Measurements from ENCODE around the gene LMBRD1.
"Not testable (repeated sequence)": the region's sequence is repeated elsewhere in the genome, so short reads cannot be mapped to it uniquely, and the experiment has no call there.

LMBRD1 gene

GRCh38 chr6:69792292-69792691, 4.5 kb downstream of the LMBRD1 start:
- no peak overlapping the region for H3K27ac ChIP-seq (ENCODE audit: low read depth, low read length)
- no peak overlapping the region for H3K4me3 ChIP-seq (ENCODE audit: low read length)
- H3K27me3 ChIP-seq (ENCODE audit: control insufficient read depth, insufficient read depth, low read length), result no peaks in the 10 kb centered on the region
- no peaks in the 10 kb centered on the region for H3K4me1 ChIP-seq (ENCODE audit: control insufficient read depth, insufficient read depth, low read length)
- H3K9ac ChIP-seq (ENCODE audit: low read length), result no peak overlapping the region
- no peaks in the 10 kb centered on the region for H3K36me3 ChIP-seq (ENCODE audit: control insufficient read depth, insufficient read depth, low read length)

- no peak overlapping the region for H3K4me3 ChIP-seq (ENCODE audit: low read length)
- no peak overlapping the region for H3K9ac ChIP-seq (ENCODE audit: low read length)
- peak overlapping the region; percentile 40 for H3K27ac ChIP-seq (ENCODE audit: low read depth, low read length)
- H3K27me3 ChIP-seq (ENCODE audit: control insufficient read depth, insufficient read depth, low read length), result no peaks in the 10 kb centered on the region
- H3K36me3 ChIP-seq (ENCODE audit: control insufficient read depth, insufficient read depth, low read length), result no peaks in the 10 kb centered on the region
- no peaks in the 10 kb centered on the region for H3K4me1 ChIP-seq (ENCODE audit: control insufficient read depth, insufficient read depth, low read length)
These were observed 5.7 kb downstream of the LMBRD1 start for GRCh38 chr6:69791065-69791471.

- Histone ChIP-seq H3K27ac (ENCODE audit: low read depth, low read length) (peak overlapping the region; percentile 40), H3K27me3 (ENCODE audit: control insufficient read depth, insufficient read depth, low read length) (no peaks in the 10 kb centered on the region), H3K36me3 (ENCODE audit: control insufficient read depth, insufficient read depth, low read length) (no peaks in the 10 kb centered on the region), H3K9ac (ENCODE audit: low read length) (no peak overlapping the region), H3K4me1 (ENCODE audit: control insufficient read depth, insufficient read depth, low read length) (no peaks in the 10 kb centered on the region), H3K4me3 (ENCODE audit: low read length) (no peak overlapping the region)
These were observed 6.2 kb downstream of the LMBRD1 start for GRCh38 chr6:69790629-69791028.

- Histone ChIP-seq H3K36me3 (ENCODE audit: control insufficient read depth, insufficient read depth, low read length) (no peaks in the 10 kb centered on the region), H3K27ac (ENCODE audit: low read depth, low read length) (no peak overlapping the region), H3K4me1 (ENCODE audit: control insufficient read depth, insufficient read depth, low read length) (no peaks in the 10 kb centered on the region), H3K27me3 (ENCODE audit: control insufficient read depth, insufficient read depth, low read length) (no peaks in the 10 kb centered on the region), H3K4me3 (ENCODE audit: low read length) (no peak overlapping the region), H3K9ac (ENCODE audit: low read length) (no peak overlapping the region)
These were observed 7.2 kb downstream of the LMBRD1 start for GRCh38 chr6:69789578-69789977.

- H3K27me3 ChIP-seq (ENCODE audit: control insufficient read depth, insufficient read depth, low read length); H3K4me3 ChIP-seq (ENCODE audit: low read length); H3K4me1 ChIP-seq (ENCODE audit: control insufficient read depth, insufficient read depth, low read length); H3K27ac ChIP-seq (ENCODE audit: low read depth, low read length); H3K36me3 ChIP-seq (ENCODE audit: control insufficient read depth, insufficient read depth, low read length); H3K9ac ChIP-seq (ENCODE audit: low read length): not testable (repeated sequence)
These were observed 9.4 kb downstream of the LMBRD1 start for GRCh38 chr6:69787436-69787835.

- H3K4me3 ChIP-seq (ENCODE audit: low read length), result no peak overlapping the region
- H3K4me1 ChIP-seq (ENCODE audit: control insufficient read depth, insufficient read depth, low read length), result peaks cover 2% of the 10 kb centered on the region
- H3K36me3 ChIP-seq (ENCODE audit: control insufficient read depth, insufficient read depth, low read length), result peaks cover 4% of the 10 kb centered on the region
- no peak overlapping the region for H3K27ac ChIP-seq (ENCODE audit: low read depth, low read length)
- no peaks in the 10 kb centered on the region for H3K27me3 ChIP-seq (ENCODE audit: control insufficient read depth, insufficient read depth, low read length)
- no peak overlapping the region for H3K9ac ChIP-seq (ENCODE audit: low read length)
These were observed 11.1 kb downstream of the LMBRD1 start for GRCh38 chr6:69785697-69786096.

GRCh38 chr6:69784595-69785377, 12.0 kb downstream of the LMBRD1 start:
- no peaks in the 10 kb centered on the region for H3K27me3 ChIP-seq (ENCODE audit: control insufficient read depth, insufficient read depth, low read length)
- no peak overlapping the region for H3K9ac ChIP-seq (ENCODE audit: low read length)
- H3K27ac ChIP-seq (ENCODE audit: low read depth, low read length), result no peak overlapping the region
- H3K4me1 ChIP-seq (ENCODE audit: control insufficient read depth, insufficient read depth, low read length), result peaks cover 2% of the 10 kb centered on the region
- H3K36me3 ChIP-seq (ENCODE audit: control insufficient read depth, insufficient read depth, low read length), result peaks cover 4% of the 10 kb centered on the region
- no peak overlapping the region for H3K4me3 ChIP-seq (ENCODE audit: low read length)

DNA sequence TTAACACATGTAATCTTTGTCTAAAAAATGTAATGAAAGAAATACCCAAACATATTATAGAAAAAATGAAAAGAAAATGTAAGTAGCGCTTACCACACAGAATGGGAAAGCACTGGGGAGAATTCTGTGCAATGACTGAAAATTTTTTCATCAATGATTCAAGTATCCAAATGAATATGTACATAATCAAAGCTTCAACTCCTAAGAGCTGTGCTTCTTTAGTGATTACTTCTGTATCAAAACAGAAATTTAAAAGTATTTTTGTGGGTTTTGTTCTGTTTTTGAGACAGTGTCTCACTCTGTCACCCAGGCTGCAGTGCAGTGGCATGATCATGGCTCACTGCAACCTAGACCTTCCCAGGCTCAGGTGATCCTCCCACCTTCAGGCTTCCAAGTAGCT, 13.7 kb downstream of the LMBRD1 start:
- H3K9ac ChIP-seq (ENCODE audit: low read length), result no peak overlapping the region
- H3K36me3 ChIP-seq (ENCODE audit: control insufficient read depth, insufficient read depth, low read length), result peaks cover 4% of the 10 kb centered on the region
- no peak overlapping the region for H3K4me3 ChIP-seq (ENCODE audit: low read length)
- H3K27ac ChIP-seq (ENCODE audit: low read depth, low read length), result no peak overlapping the region
- H3K27me3 ChIP-seq (ENCODE audit: control insufficient read depth, insufficient read depth, low read length), result no peaks in the 10 kb centered on the region
- peaks cover 2% of the 10 kb centered on the region for H3K4me1 ChIP-seq (ENCODE audit: control insufficient read depth, insufficient read depth, low read length)

- H3K9ac ChIP-seq (ENCODE audit: low read length), result no peak overlapping the region
These were observed 16.1 kb downstream of the LMBRD1 start for GRCh38 chr6:69780585-69781178.

GRCh38 chr6:69775941-69776340, 20.9 kb downstream of the LMBRD1 start:
- H3K27me3 ChIP-seq (ENCODE audit: control insufficient read depth, insufficient read depth, low read length), result no peaks in the 10 kb centered on the region
- no peaks in the 10 kb centered on the region for H3K36me3 ChIP-seq (ENCODE audit: control insufficient read depth, insufficient read depth, low read length)
- H3K9ac ChIP-seq (ENCODE audit: low read length), result no peak overlapping the region
- no peaks in the 10 kb centered on the region for H3K4me1 ChIP-seq (ENCODE audit: control insufficient read depth, insufficient read depth, low read length)
- no peak overlapping the region for H3K4me3 ChIP-seq (ENCODE audit: low read length)
- no peak overlapping the region for H3K27ac ChIP-seq (ENCODE audit: low read depth, low read length)

More at GRCh38 chr6:69780585-69781178, 16.1 kb downstream of the LMBRD1 start:
- Histone ChIP-seq H3K27me3 (ENCODE audit: control insufficient read depth, insufficient read depth, low read length) (no peaks in the 10 kb centered on the region), H3K36me3 (ENCODE audit: control insufficient read depth, insufficient read depth, low read length) (peaks cover 4% of the 10 kb centered on the region), H3K4me3 (ENCODE audit: low read length) (no peak overlapping the region), H3K27ac (ENCODE audit: low read depth, low read length) (no peak overlapping the region), H3K4me1 (ENCODE audit: control insufficient read depth, insufficient read depth, low read length) (peaks cover 2% of the 10 kb centered on the region)

GRCh38 chr6:69775585-69775849, 21.3 kb downstream of the LMBRD1 start:
- Histone ChIP-seq H3K4me3 (ENCODE audit: low read length) (no peak overlapping the region), H3K4me1 (ENCODE audit: control insufficient read depth, insufficient read depth, low read length) (no peaks in the 10 kb centered on the region), H3K27ac (ENCODE audit: low read depth, low read length) (no peak overlapping the region), H3K36me3 (ENCODE audit: control insufficient read depth, insufficient read depth, low read length) (no peaks in the 10 kb centered on the region), H3K9ac (ENCODE audit: low read length) (no peak overlapping the region), H3K27me3 (ENCODE audit: control insufficient read depth, insufficient read depth, low read length) (no peaks in the 10 kb centered on the region)

DNA sequence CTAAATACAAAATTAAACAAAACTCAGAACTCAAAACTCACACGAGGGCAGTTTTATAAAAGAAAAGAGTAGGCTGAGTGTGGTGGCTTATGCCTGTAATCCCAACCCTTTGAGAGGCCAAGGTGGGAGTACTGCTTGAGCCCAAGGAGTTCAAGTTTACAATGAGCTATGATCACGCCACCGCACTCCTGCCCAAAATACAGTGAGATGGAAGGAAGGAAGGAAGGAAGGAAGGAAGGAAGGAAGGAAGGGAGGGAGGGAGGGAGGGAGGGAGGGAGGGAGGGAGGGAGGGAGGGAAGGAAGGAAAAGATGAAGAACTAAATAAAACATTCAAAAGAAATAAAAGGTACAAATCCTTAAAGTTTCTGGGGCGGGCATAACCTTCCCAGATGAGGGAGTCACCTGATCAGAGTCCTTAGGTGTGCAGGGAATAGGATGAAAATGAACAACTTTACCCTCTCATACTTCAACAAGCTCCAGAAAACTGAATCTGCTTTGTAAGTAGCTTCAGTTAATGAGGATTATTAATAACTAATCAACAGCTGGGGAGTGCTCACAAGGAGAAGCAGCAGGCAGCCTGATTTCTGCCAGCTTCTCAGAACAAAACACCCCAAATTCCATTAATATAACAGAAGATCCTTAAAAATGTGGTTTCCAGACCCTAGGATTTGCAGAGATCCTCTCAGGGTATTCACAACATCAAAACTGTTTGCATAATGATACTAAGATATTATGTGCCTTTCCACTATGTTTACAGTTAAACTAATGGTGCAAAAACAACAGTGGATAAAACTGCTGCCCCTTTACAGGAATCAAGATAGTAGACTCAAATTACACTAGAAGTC, 21.8 kb downstream of the LMBRD1 start:
- H3K4me3 ChIP-seq (ENCODE audit: low read length), result no peak overlapping the region
- H3K4me1 ChIP-seq (ENCODE audit: control insufficient read depth, insufficient read depth, low read length), result no peaks in the 10 kb centered on the region
- no peaks in the 10 kb centered on the region for H3K36me3 ChIP-seq (ENCODE audit: control insufficient read depth, insufficient read depth, low read length)
- no peak overlapping the region for H3K9ac ChIP-seq (ENCODE audit: low read length)
- H3K27me3 ChIP-seq (ENCODE audit: control insufficient read depth, insufficient read depth, low read length), result no peaks in the 10 kb centered on the region
- H3K27ac ChIP-seq (ENCODE audit: low read depth, low read length), result no peak overlapping the region
